ENCODE results near the gene TMEM232.

DNA sequence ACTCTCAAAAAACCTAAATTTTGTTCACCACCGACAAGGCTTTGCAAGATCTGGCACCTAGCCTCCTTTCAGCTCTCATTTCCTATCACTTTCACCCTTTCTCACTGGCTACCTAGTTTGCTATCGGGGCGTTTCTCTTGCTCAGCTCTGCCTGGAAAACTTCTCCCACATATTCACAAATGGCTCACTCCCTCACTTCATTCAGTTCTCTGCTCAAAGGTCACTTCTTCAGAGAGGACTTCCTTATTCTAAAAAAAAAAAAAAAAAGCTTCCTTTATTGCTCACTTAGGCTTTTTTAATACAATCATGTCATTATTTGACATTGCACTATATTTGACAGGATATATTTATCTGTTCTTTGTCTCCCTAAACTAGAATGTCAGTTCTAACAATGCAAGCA, 10.3 kb upstream of the TMEM232 start:
- TF ChIP-seq, protein P1, sequence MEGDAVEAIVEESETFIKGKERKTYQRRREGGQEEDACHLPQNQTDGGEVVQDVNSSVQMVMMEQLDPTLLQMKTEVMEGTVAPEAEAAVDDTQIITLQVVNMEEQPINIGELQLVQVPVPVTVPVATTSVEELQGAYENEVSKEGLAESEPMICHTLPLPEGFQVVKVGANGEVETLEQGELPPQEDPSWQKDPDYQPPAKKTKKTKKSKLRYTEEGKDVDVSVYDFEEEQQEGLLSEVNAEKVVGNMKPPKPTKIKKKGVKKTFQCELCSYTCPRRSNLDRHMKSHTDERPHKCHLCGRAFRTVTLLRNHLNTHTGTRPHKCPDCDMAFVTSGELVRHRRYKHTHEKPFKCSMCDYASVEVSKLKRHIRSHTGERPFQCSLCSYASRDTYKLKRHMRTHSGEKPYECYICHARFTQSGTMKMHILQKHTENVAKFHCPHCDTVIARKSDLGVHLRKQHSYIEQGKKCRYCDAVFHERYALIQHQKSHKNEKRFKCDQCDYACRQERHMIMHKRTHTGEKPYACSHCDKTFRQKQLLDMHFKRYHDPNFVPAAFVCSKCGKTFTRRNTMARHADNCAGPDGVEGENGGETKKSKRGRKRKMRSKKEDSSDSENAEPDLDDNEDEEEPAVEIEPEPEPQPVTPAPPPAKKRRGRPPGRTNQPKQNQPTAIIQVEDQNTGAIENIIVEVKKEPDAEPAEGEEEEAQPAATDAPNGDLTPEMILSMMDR (optimal IDR thresholded peaks at IDR 0.05 in 1 of 3, IDR thresholded peaks at IDR 0.05 in 1 of 3, conservative IDR thresholded peaks at IDR 0.05 in 1 of 3; ENCODE audit: extremely low read depth in 1 of 3, insufficient read depth in 2 of 3, low read length in 3 of 3), result no peak
- TF ChIP-seq EZH2 (IDR thresholded peaks at IDR 0.05; ENCODE audit: low read length), result no peak

All from keratinocyte (primary cell).